Endometrium (tissue), 2 donors: ENCODE measurements around the gene SERPINH1.

Source experiments
- FAIRE-seq: peaks from 2 replicates; lab custom pipeline; 2012; peaks lifted over from hg19 to GRCh38; lab: Jason Lieb, UNC
- donor health status: control.
- donor health status: control.

The SERPINH1 gene

GRCh38 chr11:75532200-75533048 is 29.6 kb upstream of the SERPINH1 start:
- peak; percentile 51 for FAIRE-seq

DNA sequence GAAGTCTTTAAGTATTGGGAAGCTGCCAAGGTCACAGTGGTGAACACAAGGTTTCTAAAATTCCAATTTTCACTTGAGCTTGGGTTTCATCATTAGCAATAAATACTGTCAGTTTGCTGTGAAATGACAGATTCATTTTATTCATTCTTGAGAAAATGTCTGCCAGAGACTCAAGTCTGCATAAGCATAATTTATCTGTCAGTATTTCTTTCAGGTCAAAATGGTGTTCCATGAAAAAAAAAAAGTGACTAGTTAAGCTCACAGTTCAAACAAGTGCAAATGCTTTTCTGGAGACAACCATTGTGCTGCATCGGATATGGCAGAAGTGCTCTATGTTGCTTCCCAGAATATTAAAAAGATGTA is 28.2 kb upstream of the SERPINH1 start:
- FAIRE-seq, result no peak

- no peak for FAIRE-seq
These were observed 27.6 kb upstream of the SERPINH1 start for GRCh38 chr11:75534259-75535069.

DNA sequence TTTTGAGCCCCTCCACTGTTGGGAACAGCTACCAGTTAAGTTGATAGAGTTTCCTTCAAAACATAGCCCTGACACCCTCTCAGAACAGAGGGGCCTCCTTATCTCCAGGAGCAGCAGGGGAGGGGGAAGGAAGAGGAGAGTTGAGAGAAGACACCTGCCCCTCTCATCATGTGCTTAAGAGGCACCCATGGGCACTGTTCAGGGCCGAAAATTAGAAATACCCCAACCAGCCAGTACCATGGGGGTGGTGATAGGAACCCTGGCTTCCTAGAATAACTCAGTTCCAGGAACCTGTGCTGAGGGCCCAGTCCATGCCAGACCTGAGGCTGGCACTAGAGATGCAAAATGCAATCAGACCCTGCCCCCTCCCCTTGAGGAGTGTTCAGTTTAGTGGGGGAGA is 27.0 kb upstream of the SERPINH1 start:
- no peak for FAIRE-seq

GRCh38 chr11:75536786-75537641 is 25.0 kb upstream of the SERPINH1 start:
- FAIRE-seq, result no peak

GRCh38 chr11:75537740-75538139 is 24.3 kb upstream of the SERPINH1 start:
- no peak for FAIRE-seq

- no peak for FAIRE-seq
These were observed 23.7 kb upstream of the SERPINH1 start for GRCh38 chr11:75538150-75538942.

DNA sequence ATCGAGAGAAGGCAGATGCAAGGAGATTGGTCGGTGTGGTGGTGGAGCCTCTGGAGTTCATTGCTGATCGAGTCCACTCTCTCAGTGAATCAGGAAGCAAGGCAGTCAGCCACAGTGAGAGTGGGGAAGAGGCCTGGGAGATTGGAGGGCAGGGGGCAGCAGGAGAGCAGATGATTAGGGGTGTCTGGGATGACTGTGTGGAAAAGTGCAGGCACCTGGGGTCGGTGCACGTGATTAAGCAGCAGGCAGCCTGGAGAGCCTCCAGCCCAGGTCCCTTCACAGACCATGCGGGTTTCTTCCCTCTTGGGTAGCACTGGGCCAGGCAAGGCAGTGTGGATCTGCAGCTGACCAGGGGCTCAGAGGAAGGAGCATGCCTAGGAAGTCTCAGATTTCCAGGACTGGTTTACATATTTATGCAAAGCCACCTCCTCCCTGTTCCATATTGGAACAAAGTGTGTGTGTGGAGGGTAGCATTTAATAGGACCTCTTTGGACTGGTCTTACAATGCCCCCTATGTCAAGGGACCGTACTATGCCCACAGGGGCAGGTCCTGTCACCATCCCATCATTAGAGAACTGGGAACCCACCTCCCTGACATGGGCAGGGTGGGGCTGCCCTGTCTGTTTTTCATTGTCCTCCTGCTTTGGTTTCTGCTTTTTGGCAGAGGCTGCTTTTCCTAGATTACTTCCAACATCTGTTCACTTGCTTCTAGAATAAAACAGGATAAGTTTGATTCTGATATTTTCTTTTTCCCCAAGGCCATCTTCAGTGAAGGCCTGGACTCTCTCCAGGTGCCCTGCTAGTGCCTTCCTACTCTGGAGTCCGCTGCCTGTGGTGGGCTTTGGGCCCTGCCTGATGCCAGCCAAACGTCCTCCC is 22.4 kb upstream of the SERPINH1 start:
- FAIRE-seq, result no peak

DNA sequence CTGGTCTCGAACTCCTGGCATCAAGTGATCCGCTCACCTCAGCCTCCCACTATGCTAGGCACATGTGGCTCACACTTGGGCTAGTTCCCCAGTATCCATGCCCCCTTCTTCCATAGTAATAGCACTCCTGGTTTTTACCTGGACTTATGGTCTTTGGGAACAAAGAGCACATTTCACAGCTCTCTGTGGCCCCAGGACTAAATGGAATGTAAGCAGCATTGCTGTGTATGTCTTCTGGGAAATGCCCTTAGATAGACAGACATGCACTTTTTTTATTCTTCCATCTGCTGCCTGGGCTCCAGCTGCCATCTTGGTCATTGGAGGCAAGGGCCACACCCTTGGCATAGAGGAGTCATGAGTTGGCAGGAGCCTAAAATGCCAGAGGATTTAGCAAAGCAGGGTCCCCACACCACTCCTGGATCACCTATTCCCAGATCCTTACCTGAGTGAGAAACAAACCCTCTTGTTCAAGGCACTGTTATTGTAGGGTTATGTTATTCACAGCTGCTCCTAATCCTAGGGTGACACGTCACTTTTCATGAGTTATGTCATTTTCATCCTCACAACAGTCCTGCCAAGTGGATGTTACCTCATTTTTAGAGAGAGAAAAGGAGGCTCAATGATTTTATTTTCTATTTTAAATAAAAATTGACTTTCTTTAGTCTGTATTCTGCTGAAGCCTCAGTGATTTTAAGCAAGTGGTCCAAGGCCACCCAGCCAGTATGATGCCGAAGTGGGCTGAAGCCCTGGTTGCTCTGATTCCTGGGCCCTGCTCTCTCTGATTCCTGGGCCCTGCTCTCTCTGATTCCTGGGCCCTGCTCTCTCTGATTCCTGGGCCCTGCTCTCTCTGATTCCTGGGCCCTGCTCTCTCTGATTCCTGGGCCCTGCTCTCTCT is 20.6 kb upstream of the SERPINH1 start:
- no peak for FAIRE-seq

- no peak for FAIRE-seq
These were observed 20.0 kb upstream of the SERPINH1 start for GRCh38 chr11:75542088-75542438.

DNA sequence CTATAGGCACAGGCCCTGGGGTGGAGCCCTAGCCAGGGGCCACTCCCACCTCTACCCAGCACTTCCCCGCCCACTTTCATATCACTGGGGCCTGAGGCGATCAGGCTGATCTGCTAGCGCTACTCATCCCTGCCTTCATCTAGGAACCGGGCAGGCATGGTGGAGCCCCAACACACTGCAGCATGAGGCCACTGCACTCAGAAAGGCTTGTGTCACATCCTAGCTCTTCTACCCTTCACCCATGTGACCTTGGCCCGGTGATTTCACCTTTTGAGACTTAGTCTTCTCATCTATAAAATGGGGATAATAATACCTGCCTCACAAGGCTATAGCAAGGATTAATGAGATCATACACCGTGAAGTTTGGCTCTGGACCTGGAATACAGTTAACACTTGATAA is 18.2 kb upstream of the SERPINH1 start:
- no peak for FAIRE-seq

DNA sequence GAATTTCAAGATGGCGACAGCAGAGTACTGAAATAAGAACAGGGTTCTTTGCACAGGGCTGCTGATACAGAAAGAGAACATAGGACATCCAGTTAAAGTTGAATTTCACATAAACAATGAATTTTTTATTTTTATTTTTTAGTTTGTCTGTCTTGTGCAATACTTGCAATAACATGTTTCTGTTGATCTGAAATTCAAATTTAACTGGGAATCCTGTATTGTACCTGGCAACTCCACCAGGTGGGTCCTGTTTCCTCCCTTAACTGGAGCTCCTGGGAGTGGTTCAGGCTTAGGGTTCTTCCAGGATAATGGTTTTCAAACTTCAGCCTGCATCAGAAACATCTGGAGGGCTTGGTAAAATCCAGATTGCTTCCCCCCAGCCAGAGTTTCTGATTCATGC is 14.9 kb upstream of the SERPINH1 start:
- no peak for FAIRE-seq

GRCh38 chr11:75547617-75548058 is 14.4 kb upstream of the SERPINH1 start:
- FAIRE-seq, result no peak

DNA sequence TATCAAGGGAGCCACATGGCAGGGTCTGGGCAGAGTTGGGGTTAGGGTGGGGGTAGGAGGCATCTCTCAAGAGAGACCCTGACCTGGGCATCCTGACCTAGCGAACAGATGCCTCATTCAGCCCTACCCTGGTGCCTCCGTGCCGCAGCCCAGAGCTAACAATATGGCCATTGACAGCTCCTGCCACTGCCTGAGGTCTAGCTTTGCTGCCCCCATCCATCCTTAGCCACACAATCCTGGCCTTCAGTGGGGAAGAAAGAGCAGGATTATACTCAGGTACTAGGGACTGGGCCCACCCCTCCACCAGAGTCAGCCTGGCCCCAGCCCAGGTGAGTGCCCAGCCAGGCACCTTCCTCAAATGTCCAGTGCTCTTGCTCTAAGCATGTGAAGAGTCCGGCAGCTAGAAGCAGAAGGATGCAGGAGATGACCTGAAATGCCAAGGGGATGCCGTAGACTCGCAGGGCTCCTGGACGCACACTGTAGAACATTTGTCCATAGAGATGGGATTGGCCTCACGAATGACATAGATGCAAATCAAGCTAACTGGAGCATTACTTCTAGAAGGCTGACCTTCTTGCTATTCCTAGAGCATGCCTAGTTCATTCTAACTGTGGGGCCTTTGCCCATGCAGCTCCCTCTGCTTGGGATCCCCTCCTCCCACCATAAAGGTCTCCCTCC is 13.3 kb upstream of the SERPINH1 start:
- FAIRE-seq, result no peak

DNA sequence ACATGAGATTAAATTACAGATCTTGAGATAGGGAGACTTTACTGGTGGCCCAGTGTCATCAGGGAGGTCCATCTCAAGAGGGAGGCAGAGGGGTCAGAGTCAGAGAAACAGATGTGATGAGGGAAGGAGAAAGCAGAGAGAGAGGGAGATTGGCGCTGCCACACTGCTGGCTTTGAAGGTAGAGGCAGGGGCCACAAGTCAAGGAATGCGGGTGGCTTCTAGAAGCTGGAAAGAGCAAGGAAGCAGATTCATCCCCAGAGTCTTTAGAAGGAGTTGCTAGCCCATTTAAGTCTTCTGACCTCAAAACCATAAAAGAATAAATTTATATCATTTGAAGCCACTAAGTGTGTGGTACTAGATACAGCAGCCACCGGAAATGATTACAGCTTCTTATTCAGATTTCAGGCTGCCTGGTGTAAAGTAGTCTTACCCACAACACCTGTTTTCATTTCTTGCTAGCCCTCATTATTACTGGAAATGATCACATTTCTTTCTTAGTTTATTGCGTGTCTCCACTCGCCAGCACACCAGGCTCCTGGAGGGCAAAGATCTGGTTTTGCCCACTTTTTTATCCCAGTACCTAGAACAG is 12.6 kb upstream of the SERPINH1 start:
- FAIRE-seq, result no peak

- no peak for FAIRE-seq
These were observed 8.9 kb upstream of the SERPINH1 start for GRCh38 chr11:75553182-75553581.

GRCh38 chr11:75553889-75554257 is 8.2 kb upstream of the SERPINH1 start:
- FAIRE-seq, result no peak

- FAIRE-seq, result peak; percentile 96
These were observed 7.6 kb upstream of the SERPINH1 start for GRCh38 chr11:75554258-75555022.
